NCI-H460 (cell line): ENCODE data around the gene ARHGAP45. TPM values are rescaled to one million over a fixed set of nuclear protein-coding genes. Genes with fewer than 3 reads are reported as not detected.
A peak's percentile ranks its signal among the peaks of the same experiment; 100 is the strongest.

ENCODE experiments used
- DNase-seq: peaks from one replicate; pipeline ENCODE4 v3.0.0-alpha.2; 2016; ENCODE audit warnings: low read depth; ENCODE audit errors: extremely low read depth
- total RNA-seq: library from RNA; depleted of rRNA; stranded (reverse); fragments of >200 nt; shearing (Covaris generic); gene quantifications from 2 replicates; pipeline ENCODE4 v1.2.3, GENCODE V29; 2014

The ARHGAP45 gene
- total RNA-seq, 1 experiment from 2014 or later: 0.92 TPM

- DNase-seq: no peak
These were observed 29.3 kb upstream of the ARHGAP45 start for GRCh38 chr19:1037621-1038064.

- DNase-seq: no peak
These were observed 27.9 kb upstream of the ARHGAP45 start for GRCh38 chr19:1038978-1039645.

- peak; percentile 91 for DNase-seq
These were observed 27.1 kb upstream of the ARHGAP45 start, which contains the start of gene ABCA7 for GRCh38 chr19:1039646-1040475. Gene ABCA7 (plus strand): TSS chr19:1040107. CDS start chr19:1041362, 1,255 bp downstream.

- peak; percentile 88 for DNase-seq
These were observed 26.3 kb upstream of the ARHGAP45 start for GRCh38 chr19:1040476-1041271.

- no peak for DNase-seq
These were observed 25.6 kb upstream of the ARHGAP45 start for GRCh38 chr19:1041272-1041834.

- DNase-seq: peak; percentile 94
These were observed 24.9 kb upstream of the ARHGAP45 start for GRCh38 chr19:1041835-1042685.

GRCh38 chr19:1042689-1043511 lies 24.1 kb upstream of the ARHGAP45 start:
- peak; percentile 38 for DNase-seq

- peak; percentile 63 for DNase-seq
These were observed 21.7 kb upstream of the ARHGAP45 start for GRCh38 chr19:1045247-1045603.

- no peak for DNase-seq
These were observed 20.8 kb upstream of the ARHGAP45 start for GRCh38 chr19:1046117-1046626.

GRCh38 chr19:1046836-1047695 lies 19.9 kb upstream of the ARHGAP45 start:
- DNase-seq: no peak

GRCh38 chr19:1047696-1048147 lies 19.2 kb upstream of the ARHGAP45 start:
- no peak for DNase-seq

- no peak for DNase-seq
These were observed 17.9 kb upstream of the ARHGAP45 start for GRCh38 chr19:1049106-1049505.

- no peak for DNase-seq
These were observed 17.2 kb upstream of the ARHGAP45 start for GRCh38 chr19:1049800-1050199.

- DNase-seq: no peak
These were observed 15.8 kb upstream of the ARHGAP45 start for GRCh38 chr19:1050989-1051788.

- no peak for DNase-seq
These were observed 15.2 kb upstream of the ARHGAP45 start for GRCh38 chr19:1051791-1052190.

- DNase-seq: no peak
These were observed 14.5 kb upstream of the ARHGAP45 start for GRCh38 chr19:1052349-1052975.
